CD4-positive, alpha-beta T cell treated with Interferon gamma for 1 hour (primary cell): ENCODE results near the gene SMIM17.

Experiments used
- DNase-seq: peaks from one replicate; pipeline ENCODE4 v3.0.0-alpha.2; 2020

SMIM17 gene

DNA sequence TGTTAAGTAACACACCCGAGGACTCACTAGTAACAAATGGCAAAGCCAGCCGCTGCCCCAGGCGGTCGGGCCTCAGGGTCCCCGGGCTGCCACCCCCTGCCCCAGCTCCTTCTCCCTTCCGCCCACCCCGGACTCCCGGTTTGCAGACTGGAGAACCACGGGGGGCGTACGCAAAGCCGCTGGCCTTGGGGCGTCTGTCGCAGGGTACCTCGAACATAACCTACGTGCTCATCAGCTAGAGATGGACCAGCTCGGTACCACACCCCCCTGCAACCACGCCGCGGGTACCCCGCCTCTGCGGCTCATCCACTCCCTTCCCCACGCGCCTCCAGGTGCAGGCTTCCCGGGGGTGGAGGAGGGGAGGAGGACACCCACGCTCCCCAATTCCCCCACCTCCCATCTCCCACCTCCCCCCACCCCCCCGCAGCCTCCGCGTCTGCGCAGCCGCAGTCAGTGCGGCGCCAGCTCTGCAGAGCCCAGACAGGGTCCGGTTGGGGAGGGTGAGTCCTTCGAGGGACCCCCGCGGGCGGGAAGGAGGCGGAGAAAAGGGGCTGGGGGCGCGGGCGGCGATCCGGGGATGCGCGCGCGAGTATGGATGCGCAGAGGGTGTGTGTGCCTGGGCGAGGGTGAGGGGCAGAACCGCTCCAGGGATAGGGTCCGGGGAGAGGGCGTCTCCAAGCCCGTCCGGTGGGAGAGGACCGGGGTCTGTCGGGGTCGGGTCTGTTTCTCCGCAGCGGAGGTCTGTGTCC is at the start of gene SMIM17:
Gene SMIM17 (plus strand): TSS at position 449 of the 749 bp plus-strand sequence. CDS start 2,509 bp downstream, outside the sequence.
- DNase-seq: no peak

- no peak for DNase-seq
Observed at GRCh38 chr19:56594446-56594782, 48.5 kb upstream of the SMIM17 start.

- peak; percentile 86 for DNase-seq
Observed at GRCh38 chr19:56594783-56595547, 48.0 kb upstream of the SMIM17 start, which contains the start of gene ZNF71. TSS of gene ZNF71 (plus strand) at chr19:56595302. CDS start at chr19:56601559, 6,257 bp downstream.

- DNase-seq: no peak
Observed at GRCh38 chr19:56595548-56595899, 47.4 kb upstream of the SMIM17 start.

GRCh38 chr19:56596676-56597075 is 46.3 kb upstream of the SMIM17 start:
- no peak for DNase-seq

DNA sequence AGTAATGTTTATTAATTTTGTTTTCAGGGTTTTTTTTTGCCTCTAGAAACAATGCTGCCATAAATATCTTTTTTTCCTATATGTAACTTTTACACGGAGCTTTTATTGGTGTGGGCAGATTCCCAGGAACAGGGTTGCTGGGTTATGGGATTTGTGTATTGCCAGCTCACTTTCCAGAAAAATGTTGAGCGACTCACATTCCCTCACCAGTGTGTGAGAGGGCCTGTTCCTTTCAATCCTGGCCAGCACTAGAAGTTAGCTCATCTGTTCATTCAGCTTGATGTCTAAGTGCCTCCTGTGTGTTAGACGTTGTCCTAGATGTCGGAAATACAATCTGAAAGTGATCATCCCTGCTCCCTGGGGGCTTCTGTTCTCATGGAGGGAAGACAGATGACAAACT is 45.3 kb upstream of the SMIM17 start:
- DNase-seq: no peak

DNA sequence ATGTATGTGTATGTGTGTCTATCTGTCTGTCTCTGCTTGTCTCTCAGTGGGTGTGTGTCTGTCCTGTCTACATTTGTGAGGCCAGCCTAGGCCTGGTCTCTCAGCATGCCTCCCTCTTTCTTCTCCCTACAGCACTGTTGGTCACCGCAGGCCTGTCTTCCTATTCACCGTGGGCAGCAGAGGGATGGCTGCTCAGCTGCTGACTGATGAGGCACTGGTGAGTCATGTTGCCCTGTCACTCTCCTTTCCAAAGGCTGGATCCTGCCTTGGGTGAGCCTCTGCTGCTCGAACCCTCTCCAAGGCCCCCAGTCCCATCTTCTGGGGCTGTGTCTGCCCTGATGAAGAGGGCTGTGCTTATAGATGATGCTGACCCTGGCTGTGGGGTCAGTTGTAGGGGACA is 41.6 kb upstream of the SMIM17 start:
- DNase-seq: no peak

- no peak for DNase-seq
Observed at GRCh38 chr19:56603829-56604228, 39.1 kb upstream of the SMIM17 start.

DNA sequence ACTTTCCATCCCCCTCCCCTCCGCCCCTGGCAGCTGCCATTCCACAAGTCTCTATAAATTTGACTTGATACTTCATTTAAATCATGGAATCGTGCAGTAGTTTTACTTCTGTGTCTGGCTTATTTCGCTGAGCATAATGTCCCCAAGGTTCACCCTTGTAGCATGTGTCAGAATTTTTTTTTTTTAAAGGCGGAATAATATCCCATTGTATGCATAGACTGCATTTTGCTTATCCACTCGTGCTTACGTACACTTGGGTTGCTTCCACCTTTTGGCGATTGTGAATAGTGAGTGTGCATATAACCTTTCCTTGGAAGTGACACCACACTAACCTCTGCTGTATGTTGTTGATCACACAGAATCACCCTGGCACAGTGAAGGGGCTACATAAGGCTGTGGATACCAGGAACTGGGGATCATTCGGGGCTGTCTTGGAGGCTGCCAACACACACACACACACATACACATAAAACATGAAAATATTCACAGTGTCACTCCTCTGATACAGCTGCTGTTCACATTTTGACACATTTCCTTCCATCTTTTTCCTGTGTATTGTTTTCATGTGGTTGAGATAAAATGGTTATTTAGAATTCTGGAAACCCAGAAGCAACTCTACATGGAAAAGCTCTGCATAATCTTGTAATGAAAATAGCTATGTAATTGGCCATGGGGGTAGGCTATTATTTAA is 34.5 kb upstream of the SMIM17 start:
- no peak for DNase-seq

- no peak for DNase-seq
Observed at GRCh38 chr19:56611288-56611687, 31.7 kb upstream of the SMIM17 start.

GRCh38 chr19:56612737-56613136 is 30.2 kb upstream of the SMIM17 start:
- no peak for DNase-seq

- no peak for DNase-seq
Observed at GRCh38 chr19:56613639-56614038, 29.3 kb upstream of the SMIM17 start.

DNA sequence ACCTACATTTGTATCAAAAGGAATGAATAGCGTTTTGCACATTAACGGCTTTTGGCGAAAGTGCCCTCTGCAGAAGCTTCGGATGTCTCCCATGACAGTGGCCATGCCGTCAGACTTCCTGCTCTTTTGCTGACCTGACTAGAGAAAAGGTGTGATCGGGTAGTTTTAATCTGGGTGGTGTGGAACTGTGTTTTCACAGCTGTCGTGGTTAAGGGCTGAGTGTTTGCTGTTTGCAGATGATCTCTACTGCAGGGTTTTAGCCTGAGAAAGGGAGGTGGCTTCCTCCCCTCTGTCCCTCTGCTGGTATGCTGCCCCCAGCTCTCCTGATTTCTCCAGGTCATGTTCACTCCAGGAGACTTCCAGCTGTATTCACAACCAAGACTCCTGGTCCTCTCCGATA is 25.4 kb upstream of the SMIM17 start:
- no peak for DNase-seq

DNA sequence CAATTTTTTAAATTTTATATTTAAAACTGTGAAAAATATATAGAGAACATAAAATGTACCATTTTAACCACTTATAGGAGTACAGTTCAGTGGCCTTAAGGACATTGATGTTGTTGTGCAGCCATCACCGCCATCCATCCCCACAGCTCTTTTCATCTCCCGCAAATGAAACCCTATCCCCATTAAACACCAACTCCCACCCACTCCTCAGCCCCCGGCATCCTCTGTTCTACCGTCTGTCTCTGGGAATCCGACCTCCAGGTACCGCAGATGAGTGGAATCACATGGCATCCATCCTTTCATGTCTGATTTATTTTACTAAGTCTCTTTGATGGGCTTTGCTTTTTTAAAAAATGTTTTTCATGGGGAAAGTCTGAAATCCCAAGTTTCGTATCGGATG is 23.8 kb upstream of the SMIM17 start:
- no peak for DNase-seq

- no peak for DNase-seq
Observed at GRCh38 chr19:56622374-56622773, 20.6 kb upstream of the SMIM17 start.

- DNase-seq: no peak
Observed at GRCh38 chr19:56623006-56623405, 20.0 kb upstream of the SMIM17 start.

DNA sequence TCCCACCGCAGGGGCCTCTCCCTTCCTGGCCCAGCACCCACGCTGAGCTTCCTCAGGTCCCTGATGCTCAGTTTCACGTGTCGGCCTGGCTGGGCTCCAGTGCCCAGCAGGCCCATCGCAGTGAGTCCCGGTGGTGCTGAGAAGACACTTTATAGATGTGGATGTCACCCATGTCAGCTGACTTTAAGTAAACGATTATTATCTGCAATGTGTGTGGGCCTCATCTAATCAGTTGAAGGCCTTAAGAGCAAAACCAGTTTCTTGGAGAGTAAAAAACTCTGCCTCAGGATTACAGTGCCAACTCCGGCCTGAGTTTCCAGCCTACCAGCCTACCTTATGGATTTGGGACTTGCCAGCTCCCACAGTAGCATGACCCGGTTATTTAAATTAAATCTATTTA is 17.3 kb upstream of the SMIM17 start:
- no peak for DNase-seq

GRCh38 chr19:56633021-56633420 is 9.9 kb upstream of the SMIM17 start:
- no peak for DNase-seq

- DNase-seq: no peak
Observed at GRCh38 chr19:56637976-56638555, 4.9 kb upstream of the SMIM17 start.

- DNase-seq: no peak
Observed at GRCh38 chr19:56639217-56639616, 3.7 kb upstream of the SMIM17 start.

- no peak for DNase-seq
Observed at GRCh38 chr19:56643460-56643955, 549 bp downstream of the SMIM17 start.

DNA sequence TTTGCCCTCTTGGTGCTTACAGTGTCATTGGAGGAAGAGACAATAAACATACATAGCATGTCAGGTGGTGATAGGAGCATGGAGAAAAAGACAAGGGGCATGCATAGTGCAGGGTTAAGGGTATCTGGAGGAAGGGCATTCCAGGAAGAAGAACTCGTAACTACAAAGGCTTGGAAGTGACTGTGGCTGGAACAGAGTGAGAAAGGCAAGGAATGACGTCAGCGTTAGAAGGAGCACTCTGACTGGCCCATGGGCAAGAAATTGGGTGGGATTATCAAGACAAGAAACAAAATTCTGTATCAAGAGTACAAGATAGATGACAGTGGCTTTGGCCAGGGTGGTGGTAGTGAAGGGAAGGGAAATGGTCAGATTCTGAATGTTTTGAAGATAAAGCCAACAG is 11.2 kb downstream of the SMIM17 start:
- no peak for DNase-seq

- DNase-seq: no peak
Observed at GRCh38 chr19:56660381-56661107, 17.6 kb downstream of the SMIM17 start.
